Prostate gland (tissue), 1 donor: ENCODE measurements around the gene GCGR.

Experiments used
- POLR2A ChIP-seq: fragments of 450-650 bp; IDR thresholded peaks from one replicate; pipeline ENCODE4 v1.6.1; 2016; ENCODE audit warnings: antibody characterized with exemption, mild to moderate bottlenecking
- POLR2AphosphoS5 ChIP-seq: sonication (generic); formaldehyde crosslinking; IDR thresholded peaks from one replicate; pipeline ENCODE4 v1.6.1; 2017; ENCODE audit warnings: antibody characterized with exemption

- no peak for TF ChIP-seq POLR2A
- no peak for TF ChIP-seq POLR2AphosphoS5
These were observed 3.3 kb downstream of the GCGR start for GRCh38 chr17:81807210-81807719.
